B cell (primary cell): ENCODE data around the gene PGM5.

ENCODE experiments used
- EZH2 ChIP-seq: IDR thresholded peaks from 2 replicates; pipeline ENCODE4 v1.6.1; 2012; ENCODE audit warnings: borderline replicate concordance, low read depth, mild to moderate bottlenecking, moderate library complexity, low read length; ENCODE audit not compliant: insufficient read depth, poor library complexity, severe bottlenecking
- TF ChIP-seq, protein P1 (sequence below): fragments of 200-600 bp; IDR thresholded peaks from one replicate; pipeline ENCODE4 v1.8.0; 2022; ENCODE audit warnings: antibody characterized with exemption, mild to moderate bottlenecking

DNA sequence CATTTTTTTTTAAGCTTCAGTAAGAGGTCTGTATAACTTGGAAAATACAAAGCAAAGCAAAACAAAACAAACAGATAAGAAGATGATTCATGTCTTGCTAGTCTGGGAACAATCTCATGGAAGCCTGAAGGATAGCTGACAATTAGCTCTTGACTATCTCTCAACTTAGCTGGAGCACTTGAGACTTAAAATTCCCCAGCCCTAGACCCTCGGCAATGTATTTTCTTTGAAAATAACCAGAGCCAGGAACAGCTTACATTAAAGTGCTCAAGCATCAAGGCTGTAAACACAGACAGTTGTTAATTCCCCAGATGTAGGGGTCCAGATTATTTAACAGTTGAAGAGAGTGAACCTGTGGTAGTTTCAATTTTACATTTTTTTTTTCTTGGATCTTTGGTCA, 101.4 kb downstream of the PGM5 start:
- TF ChIP-seq, protein P1, sequence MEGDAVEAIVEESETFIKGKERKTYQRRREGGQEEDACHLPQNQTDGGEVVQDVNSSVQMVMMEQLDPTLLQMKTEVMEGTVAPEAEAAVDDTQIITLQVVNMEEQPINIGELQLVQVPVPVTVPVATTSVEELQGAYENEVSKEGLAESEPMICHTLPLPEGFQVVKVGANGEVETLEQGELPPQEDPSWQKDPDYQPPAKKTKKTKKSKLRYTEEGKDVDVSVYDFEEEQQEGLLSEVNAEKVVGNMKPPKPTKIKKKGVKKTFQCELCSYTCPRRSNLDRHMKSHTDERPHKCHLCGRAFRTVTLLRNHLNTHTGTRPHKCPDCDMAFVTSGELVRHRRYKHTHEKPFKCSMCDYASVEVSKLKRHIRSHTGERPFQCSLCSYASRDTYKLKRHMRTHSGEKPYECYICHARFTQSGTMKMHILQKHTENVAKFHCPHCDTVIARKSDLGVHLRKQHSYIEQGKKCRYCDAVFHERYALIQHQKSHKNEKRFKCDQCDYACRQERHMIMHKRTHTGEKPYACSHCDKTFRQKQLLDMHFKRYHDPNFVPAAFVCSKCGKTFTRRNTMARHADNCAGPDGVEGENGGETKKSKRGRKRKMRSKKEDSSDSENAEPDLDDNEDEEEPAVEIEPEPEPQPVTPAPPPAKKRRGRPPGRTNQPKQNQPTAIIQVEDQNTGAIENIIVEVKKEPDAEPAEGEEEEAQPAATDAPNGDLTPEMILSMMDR = no peak
- no peak for TF ChIP-seq EZH2
